K562 (cell line): ENCODE data around the gene ITPR1.

ENCODE experiments used
- EZH2 ChIP-seq: IDR thresholded peaks from 2 replicates; pipeline ENCODE4 v1.6.1; 2012; ENCODE audit warnings: low read depth, mild to moderate bottlenecking, inconsistent platforms, low read length, borderline replicate concordance
- FOS ChIP-seq: IDR thresholded peaks from 3 replicates; pipeline ENCODE4 v1.6.1; 2011; ENCODE audit not compliant: insufficient read length; ENCODE audit errors: extremely low read depth
- PHF8 ChIP-seq: fragments of 200-600 bp; sonication (generic); IDR thresholded peaks from 2 replicates; pipeline ENCODE4 v1.6.1; 2012; ENCODE audit warnings: mixed run types, mild to moderate bottlenecking, inconsistent platforms, low read length, moderate library complexity, borderline replicate concordance
- POLR2A ChIP-seq: fragments of 450-650 bp; conservative IDR thresholded peaks from 2 replicates; pipeline ENCODE4 v1.6.1; 2016
- PTBP1 ChIP-seq: fragments of 200-400 bp; formaldehyde crosslinking; IDR thresholded peaks from 2 replicates; pipeline ENCODE4 v1.6.1; 2017; ENCODE audit warnings: low read depth, low read length
- ZNF507 ChIP-seq: conservative IDR thresholded peaks from 2 replicates; pipeline ENCODE4 v1.6.1; 2017; ENCODE audit warnings: missing genetic modification characterization, missing compliant biosample characterization
- TF ChIP-seq, protein P1 (sequence below): fragments of 450-650 bp; IDR thresholded peaks from 2 replicates; pipeline ENCODE4 v1.6.1; 2016; ENCODE audit warnings: antibody characterized with exemption
- TF ChIP-seq, protein P2 (sequence below): sonication (generic); formaldehyde crosslinking; IDR thresholded peaks from 2 replicates; pipeline ENCODE4 v1.8.0; 2022; ENCODE audit warnings: mild to moderate bottlenecking, missing genetic modification reagents, borderline replicate concordance
- TF ChIP-seq, protein P3 (sequence below), 2 experiments: fragments of 450-650 bp in 1 of 2; sonication (generic) in 1 of 2; formaldehyde crosslinking in 1 of 2; IDR thresholded peaks in 1 of 2; conservative IDR thresholded peaks in 1 of 2; 2 replicates each; pipeline versions ENCODE4 v1.6.1 to v1.8.1; 2016 to 2023; ENCODE audit warnings: mild to moderate bottlenecking in 2 of 2, moderate library complexity in 2 of 2, inconsistent platforms in 1 of 2, missing genetic modification reagents in 1 of 2
- TF ChIP-seq, protein P4 (sequence below), 2 experiments: fragments of 450-650 bp; formaldehyde crosslinking in 1 of 2; IDR thresholded peaks; 2 replicates each; pipeline versions ENCODE4 v1.4.0 to v1.6.1; 2014 to 2020; ENCODE audit warnings: mild to moderate bottlenecking in 2 of 2, borderline replicate concordance in 1 of 2, low read depth in 1 of 2

DNA sequence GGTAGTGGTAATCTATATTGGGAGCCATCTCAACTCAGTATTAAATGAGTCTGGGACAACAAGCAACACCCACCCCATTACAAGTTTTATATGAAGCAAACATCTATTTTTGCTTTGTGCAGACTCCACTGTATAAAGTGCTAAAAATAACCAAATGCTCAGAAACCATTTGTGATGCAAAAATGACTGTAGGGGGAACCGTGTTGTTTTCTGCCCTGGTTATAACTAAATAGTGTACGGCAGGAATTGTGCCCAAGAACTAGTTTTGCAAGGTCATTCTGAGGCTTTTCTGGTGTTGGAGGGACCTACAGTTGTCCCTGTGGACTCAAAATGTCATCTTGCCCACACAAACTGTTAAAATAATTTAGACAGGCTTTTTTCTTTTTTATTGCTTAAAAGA, 88.3 kb downstream of the ITPR1 start:
- TF ChIP-seq ZNF507 = no peak
- no peak for TF ChIP-seq FOS
- TF ChIP-seq PTBP1 = no peak
- TF ChIP-seq, protein P1, sequence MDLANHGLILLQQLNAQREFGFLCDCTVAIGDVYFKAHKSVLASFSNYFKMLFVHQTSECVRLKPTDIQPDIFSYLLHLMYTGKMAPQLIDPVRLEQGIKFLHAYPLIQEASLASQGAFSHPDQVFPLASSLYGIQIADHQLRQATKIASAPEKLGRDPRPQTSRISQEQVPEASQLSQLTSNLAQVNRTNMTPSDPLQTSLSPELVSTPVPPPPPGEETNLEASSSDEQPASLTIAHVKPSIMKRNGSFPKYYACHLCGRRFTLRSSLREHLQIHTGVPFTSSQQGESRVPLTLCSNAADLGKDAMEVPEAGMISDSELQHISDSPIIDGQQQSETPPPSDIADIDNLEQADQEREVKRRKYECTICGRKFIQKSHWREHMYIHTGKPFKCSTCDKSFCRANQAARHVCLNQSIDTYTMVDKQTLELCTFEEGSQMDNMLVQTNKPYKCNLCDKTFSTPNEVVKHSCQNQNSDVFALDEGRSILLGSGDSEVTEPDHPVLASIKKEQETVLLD = no peak
- TF ChIP-seq POLR2A = no peak
- TF ChIP-seq PHF8 = no peak
- no peak for TF ChIP-seq EZH2
- TF ChIP-seq, protein P2, sequence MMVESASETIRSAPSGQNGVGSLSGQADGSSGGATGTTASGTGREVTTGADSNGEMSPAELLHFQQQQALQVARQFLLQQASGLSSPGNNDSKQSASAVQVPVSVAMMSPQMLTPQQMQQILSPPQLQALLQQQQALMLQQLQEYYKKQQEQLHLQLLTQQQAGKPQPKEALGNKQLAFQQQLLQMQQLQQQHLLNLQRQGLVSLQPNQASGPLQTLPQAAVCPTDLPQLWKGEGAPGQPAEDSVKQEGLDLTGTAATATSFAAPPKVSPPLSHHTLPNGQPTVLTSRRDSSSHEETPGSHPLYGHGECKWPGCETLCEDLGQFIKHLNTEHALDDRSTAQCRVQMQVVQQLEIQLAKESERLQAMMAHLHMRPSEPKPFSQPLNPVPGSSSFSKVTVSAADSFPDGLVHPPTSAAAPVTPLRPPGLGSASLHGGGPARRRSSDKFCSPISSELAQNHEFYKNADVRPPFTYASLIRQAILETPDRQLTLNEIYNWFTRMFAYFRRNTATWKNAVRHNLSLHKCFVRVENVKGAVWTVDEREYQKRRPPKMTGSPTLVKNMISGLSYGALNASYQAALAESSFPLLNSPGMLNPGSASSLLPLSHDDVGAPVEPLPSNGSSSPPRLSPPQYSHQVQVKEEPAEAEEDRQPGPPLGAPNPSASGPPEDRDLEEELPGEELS (CRISPR knock-in tag) = no peak
- TF ChIP-seq, protein P3, sequence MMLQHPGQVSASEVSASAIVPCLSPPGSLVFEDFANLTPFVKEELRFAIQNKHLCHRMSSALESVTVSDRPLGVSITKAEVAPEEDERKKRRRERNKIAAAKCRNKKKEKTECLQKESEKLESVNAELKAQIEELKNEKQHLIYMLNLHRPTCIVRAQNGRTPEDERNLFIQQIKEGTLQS (IDR thresholded peaks at IDR 0.05) = no peak
- TF ChIP-seq, protein P3 (CRISPR knock-in tag; conservative IDR thresholded peaks at IDR 0.05) = no peak
- TF ChIP-seq, protein P4, sequence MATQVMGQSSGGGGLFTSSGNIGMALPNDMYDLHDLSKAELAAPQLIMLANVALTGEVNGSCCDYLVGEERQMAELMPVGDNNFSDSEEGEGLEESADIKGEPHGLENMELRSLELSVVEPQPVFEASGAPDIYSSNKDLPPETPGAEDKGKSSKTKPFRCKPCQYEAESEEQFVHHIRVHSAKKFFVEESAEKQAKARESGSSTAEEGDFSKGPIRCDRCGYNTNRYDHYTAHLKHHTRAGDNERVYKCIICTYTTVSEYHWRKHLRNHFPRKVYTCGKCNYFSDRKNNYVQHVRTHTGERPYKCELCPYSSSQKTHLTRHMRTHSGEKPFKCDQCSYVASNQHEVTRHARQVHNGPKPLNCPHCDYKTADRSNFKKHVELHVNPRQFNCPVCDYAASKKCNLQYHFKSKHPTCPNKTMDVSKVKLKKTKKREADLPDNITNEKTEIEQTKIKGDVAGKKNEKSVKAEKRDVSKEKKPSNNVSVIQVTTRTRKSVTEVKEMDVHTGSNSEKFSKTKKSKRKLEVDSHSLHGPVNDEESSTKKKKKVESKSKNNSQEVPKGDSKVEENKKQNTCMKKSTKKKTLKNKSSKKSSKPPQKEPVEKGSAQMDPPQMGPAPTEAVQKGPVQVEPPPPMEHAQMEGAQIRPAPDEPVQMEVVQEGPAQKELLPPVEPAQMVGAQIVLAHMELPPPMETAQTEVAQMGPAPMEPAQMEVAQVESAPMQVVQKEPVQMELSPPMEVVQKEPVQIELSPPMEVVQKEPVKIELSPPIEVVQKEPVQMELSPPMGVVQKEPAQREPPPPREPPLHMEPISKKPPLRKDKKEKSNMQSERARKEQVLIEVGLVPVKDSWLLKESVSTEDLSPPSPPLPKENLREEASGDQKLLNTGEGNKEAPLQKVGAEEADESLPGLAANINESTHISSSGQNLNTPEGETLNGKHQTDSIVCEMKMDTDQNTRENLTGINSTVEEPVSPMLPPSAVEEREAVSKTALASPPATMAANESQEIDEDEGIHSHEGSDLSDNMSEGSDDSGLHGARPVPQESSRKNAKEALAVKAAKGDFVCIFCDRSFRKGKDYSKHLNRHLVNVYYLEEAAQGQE (IDR thresholded peaks at IDR 0.05; ENCODE audit: borderline replicate concordance) = no peak
- TF ChIP-seq, protein P4 (CRISPR knock-in tag; IDR thresholded peaks at IDR 0.05; ENCODE audit: low read depth) = no peak
